HepG2 (cell line): ENCODE results near the gene BCCIP. TPM values are rescaled to one million over a fixed set of nuclear protein-coding genes. Genes with fewer than 3 reads are reported as not detected.
A peak's percentile ranks its signal among the peaks of the same experiment; 100 is the strongest.

Experiments
- ATAC-seq: fragments of 200-7000 bp; cut with Tn5 transposase; 3 replicates; pipeline ENCODE4 v1.9.1; 2020; ENCODE audit warnings: mild to moderate bottlenecking, moderate library complexity
- BruUV-seq: library from RNA; stranded (reverse); fragments of 400-500 nt; replicated peaks from 2 replicates; lab custom pipeline; 2021; lab: Mats Ljungman, UMichigan
- CTCF ChIA-PET: fragments of 300-600 bp; formaldehyde crosslinking; extraction: SDS; loops from one replicate; lab custom pipeline; 2021; ENCODE audit warnings: low total read pairs, inconsistent platforms, low intra/inter-chr PET ratio; lab: Yijun Ruan, JAX
- POLR2A ChIA-PET: fragments of 350-600 bp; sonication (Branson Sonifier 250); formaldehyde crosslinking; loops from one replicate; lab custom pipeline; 2020; ENCODE audit warnings: antibody characterized with exemption, inconsistent platforms; lab: Yijun Ruan, JAX
- DNase-seq: peaks from one replicate; pipeline ENCODE4 v3.0.0-alpha.2; 2015; ENCODE audit warnings: low spot score
- FAIRE-seq: peaks from 3 replicates; lab custom pipeline; 2011; peaks lifted over from hg19 to GRCh38; lab: Jason Lieb, UNC
- H2AFZ ChIP-seq: one replicate; pipeline ENCODE4 v1.6.1; 2011; ENCODE audit warnings: low read length, inconsistent platforms
- H3K27ac ChIP-seq: fragments of 300-600 bp; 3 replicates; pipeline ENCODE4 v1.8.0; 2011; ENCODE audit warnings: mixed run types, mild to moderate bottlenecking, mixed read lengths, low read length, inconsistent platforms; ENCODE audit not compliant: insufficient read depth; ENCODE audit errors: extremely low read length
- H3K27me3 ChIP-seq, 2 experiments: fragments of 200-600 bp in 1 of 2; 2 replicates in 1 of 2; 3 replicates in 1 of 2; pipeline versions ENCODE4 v1.6.0 to v1.8.0; 2011; ENCODE audit warnings: low read length in 2 of 2, mild to moderate bottlenecking in 2 of 2, moderate library complexity in 2 of 2, inconsistent platforms in 1 of 2; ENCODE audit not compliant: insufficient read depth in 2 of 2, control insufficient read depth in 1 of 2
- H3K36me3 ChIP-seq, 2 experiments: fragments of 200-600 bp in 1 of 2; replicated peaks in 1 of 2; 2 replicates in 1 of 2; 3 replicates in 1 of 2; pipeline versions ENCODE4 v1.5.1 to v1.8.0; 2011; ENCODE audit warnings: low read length in 2 of 2, inconsistent platforms in 1 of 2; ENCODE audit not compliant: insufficient read depth in 2 of 2, control insufficient read depth in 1 of 2
- H3K4me1 ChIP-seq: 2 replicates; pipeline ENCODE4 v1.5.1; 2012; ENCODE audit warnings: low read length, inconsistent platforms; ENCODE audit not compliant: insufficient read depth
- H3K4me2 ChIP-seq: 2 replicates; pipeline ENCODE4 v1.6.0; 2011; ENCODE audit warnings: low read depth, low read length, inconsistent platforms
- H3K4me3 ChIP-seq, 3 experiments: fragments of 200-600 bp in 1 of 3; sonication (generic), shearing (Covaris generic) in 1 of 3; replicated peaks in 1 of 3; 2 replicates each; pipeline ENCODE4 v1.5.1; 2011 to 2016; ENCODE audit warnings: low read length in 3 of 3, inconsistent platforms in 2 of 3, low read depth in 2 of 3, mild to moderate bottlenecking in 2 of 3, control low read depth in 1 of 3, mixed read lengths in 1 of 3; ENCODE audit not compliant: insufficient read depth in 1 of 3
- H3K79me2 ChIP-seq: one replicate; pipeline ENCODE4 v1.6.1; 2011; ENCODE audit warnings: low read length, inconsistent platforms; ENCODE audit not compliant: insufficient read depth
- H3K9ac ChIP-seq: 2 replicates; pipeline ENCODE4 v1.6.0; 2011; ENCODE audit warnings: mild to moderate bottlenecking, low read depth, low read length, inconsistent platforms; ENCODE audit not compliant: insufficient read depth
- H3K9me3 ChIP-seq: 2 replicates; pipeline ENCODE4 v1.5.1; 2012; ENCODE audit warnings: mild to moderate bottlenecking, low read length
- H4K20me1 ChIP-seq: 2 replicates; pipeline ENCODE4 v1.6.0; 2011; ENCODE audit warnings: inconsistent platforms, mild to moderate bottlenecking, low read length, moderate library complexity; ENCODE audit not compliant: insufficient read depth
- BHLHE40 ChIP-seq: IDR thresholded peaks from 2 replicates; pipeline ENCODE4 v1.6.1; 2011; ENCODE audit warnings: low read length, improper control_type of control experiment
- DDIT3 ChIP-seq: sonication (generic); formaldehyde crosslinking; IDR thresholded peaks from 2 replicates; pipeline ENCODE4 v1.4.0; 2020; ENCODE audit warnings: mild to moderate bottlenecking, missing genetic modification reagents
- KLF15 ChIP-seq: sonication (generic); formaldehyde crosslinking; IDR thresholded peaks from 2 replicates; pipeline ENCODE4 v1.8.1; 2023; ENCODE audit warnings: borderline replicate concordance, mild to moderate bottlenecking, inconsistent platforms, missing genetic modification reagents, mixed read lengths
- KMT2A ChIP-seq: sonication (generic); formaldehyde crosslinking; IDR thresholded peaks from 2 replicates; pipeline ENCODE4 v1.4.0; 2020; ENCODE audit warnings: missing genetic modification reagents
- NFATC3 ChIP-seq: sonication (generic); formaldehyde crosslinking; IDR thresholded peaks from 2 replicates; pipeline ENCODE4 v1.5.1; 2020; ENCODE audit warnings: mild to moderate bottlenecking, missing genetic modification reagents
- NKX3-1 ChIP-seq: sonication (generic); formaldehyde crosslinking; IDR thresholded peaks from 2 replicates; pipeline ENCODE4 v1.5.0; 2020; ENCODE audit warnings: missing genetic modification reagents
- POGZ ChIP-seq: sonication (generic); formaldehyde crosslinking; IDR thresholded peaks from 2 replicates; pipeline ENCODE4 v1.4.0; 2020; ENCODE audit warnings: mild to moderate bottlenecking, missing genetic modification reagents
- SUZ12 ChIP-seq: fragments of 150-350 bp; IDR thresholded peaks from 2 replicates; pipeline ENCODE4 v1.6.1; 2014; ENCODE audit warnings: low read depth, low read length
- THYN1 ChIP-seq: sonication (generic); formaldehyde crosslinking; IDR thresholded peaks from 2 replicates; pipeline ENCODE4 v1.8.1; 2023; ENCODE audit warnings: low read depth, mild to moderate bottlenecking, moderate library complexity, missing genetic modification reagents, borderline replicate concordance
- ZFP37 ChIP-seq: sonication (generic); formaldehyde crosslinking; IDR thresholded peaks from 2 replicates; pipeline ENCODE4 v1.4.0; 2020; ENCODE audit warnings: missing genetic modification reagents, borderline replicate concordance
- ZFP82 ChIP-seq: sonication (generic); formaldehyde crosslinking; IDR thresholded peaks from 2 replicates; pipeline ENCODE4 v1.5.1; 2020; ENCODE audit warnings: mild to moderate bottlenecking, missing genetic modification reagents, borderline replicate concordance
- ZFP90 ChIP-seq: sonication (generic); formaldehyde crosslinking; IDR thresholded peaks from 2 replicates; pipeline ENCODE4 v1.8.0; 2022; ENCODE audit warnings: missing genetic modification reagents, mild to moderate bottlenecking, inconsistent platforms, borderline replicate concordance
- ZNF142 ChIP-seq: sonication (generic); formaldehyde crosslinking; IDR thresholded peaks from 2 replicates; pipeline ENCODE4 v1.4.0; 2020; ENCODE audit warnings: missing genetic modification reagents
- WGBS: methylation state at CpG from one replicate; pipeline ENCODE4 v1.1.6; 2017; ENCODE audit warnings: low lambda C conversion rate; 5-methylcytosine and 5-hydroxymethylcytosine counted together
- in situ Hi-C: cut with HindIII; loops from 2 replicates; pipeline ENCODE4 v1.10.0; 2017; ENCODE audit warnings: low pct_unique_long_range_greater_than_20kb; ENCODE audit not compliant: extremely low pct_ligation_motif_present
- intact Hi-C: fragments of 100-400 bp; cut with micrococcal nuclease; formaldehyde crosslinking; loops from one replicate; pipeline ENCODE4 v1.10.0; 2022; ENCODE audit not compliant: unreplicated experiment
- polyA plus RNA-seq, 8 experiments: library from polyadenylated mRNA; depleted of rRNA in 3 of 8; stranded (reverse) in 7 of 8; unstranded in 1 of 8; fragments of >200 nt; fragmentation: Illumina TruSeq in 4 of 8; extraction: Trizol in 4 of 8; gene quantifications; 2 replicates each; pipeline versions ENCODE4 v1.2.1 to v1.2.3, GENCODE V29; 2011 to 2016; ENCODE audit warnings: low read depth in 4 of 8, missing spikeins in 1 of 8, mixed read lengths in 1 of 8; ENCODE audit not compliant: insufficient read depth in 1 of 8
- total RNA-seq, 5 experiments: library from RNA; depleted of rRNA; stranded (reverse); fragments of >200 nt; fragmentation: Illumina TruSeq; extraction: Trizol; gene quantifications; 2 replicates each; pipeline ENCODE4 v1.2.3, GENCODE V29; 2016; ENCODE audit warnings: low read depth in 1 of 5

The BCCIP gene
- total and polyA plus RNA-seq, 2 of the 13 experiments (the other 11 are each of a cell fraction or from before 2014, with no cell fraction given), result 37.0 to 132 TPM

- intact Hi-C loops, result no loop called here
- no peak overlapping the region for H2AFZ ChIP-seq
- TF ChIP-seq POGZ (CRISPR knock-in tag), result no peak
- no peak for TF ChIP-seq ZFP90 (CRISPR knock-in tag)
- TF ChIP-seq BHLHE40, result no peak
- no peak for TF ChIP-seq KMT2A (CRISPR knock-in tag)
- no peak for TF ChIP-seq ZFP37 (CRISPR knock-in tag)
- H3K9me3 ChIP-seq, result no peaks in the 10 kb centered on the region
- no peaks in the 10 kb centered on the region for H4K20me1 ChIP-seq
- no peak overlapping the region for H3K4me2 ChIP-seq
- H3K27ac ChIP-seq, result no peak overlapping the region
- peaks cover 2 to 4% of the 10 kb centered on the region in 2 experiments; a peak in 2 of 5 replicates for H3K36me3 ChIP-seq
- ATAC-seq (no peak), FAIRE-seq (no peak), DNase-seq (no peak)
- CTCF ChIA-PET, result no interaction called here
- H3K27me3 ChIP-seq, result no peaks in the 10 kb centered on the region
- peaks cover 3% of the 10 kb centered on the region for H3K79me2 ChIP-seq
- 94% methylated on average over 6 of the region's 6 CpGs for WGBS
- no TSS peak for BruUV-seq
- H3K4me1 ChIP-seq, result peaks cover 25% of the 10 kb centered on the region
- POLR2A ChIA-PET, result interaction anchor here (0.7 kb wide), 1 partner anchor 27 kb away, joined by 3 read pairs; no protein-coding TSS in a partner anchor
- in situ Hi-C loops, result no loop called here
- no peak overlapping the region for H3K9ac ChIP-seq
- no peak overlapping the region for H3K4me3 ChIP-seq
These were observed 5.9 kb upstream of the BCCIP start for GRCh38 chr10:125817337-125817946.

- Histone ChIP-seq H3K4me1 (peaks cover 41% of the 10 kb centered on the region), H3K4me2 (no peak overlapping the region), H3K9me3 (no peaks in the 10 kb centered on the region), H3K9ac (no peak overlapping the region), H3K4me3 (no peak overlapping the region), H3K27me3 (no peaks in the 10 kb centered on the region; a peak in 1 of 5 replicates), H3K27ac (peak overlapping the region; percentile 10), H3K36me3 (peaks cover 0 to 5% of the 10 kb centered on the region in 2 experiments; a peak in 3 of 5 replicates), H2AFZ (no peak overlapping the region), H3K79me2 (peaks cover 32% of the 10 kb centered on the region), H4K20me1 (peaks cover 10% of the 10 kb centered on the region; the same call in 1 of the 2 replicates)
- ChIA-PET CTCF (no interaction called here), POLR2A (no interaction called here)
- FAIRE-seq (no peak), DNase-seq (no peak), ATAC-seq (no peak; the same call in 2 of the 3 replicates)
- no TSS peak for BruUV-seq
- in situ Hi-C loops, result no loop called here
- 44% methylated on average over 1 of the region's 1 CpG for WGBS
- intact Hi-C loops, result loop anchor here (10.0 kb wide), 2 partner anchors 46 to 76 kb away; partner anchors contain the start of gene MMP21
- no peak for TF ChIP-seq NFATC3 (CRISPR knock-in tag)
- no peak for TF ChIP-seq DDIT3 (CRISPR knock-in tag)
- no peak for TF ChIP-seq ZFP82 (CRISPR knock-in tag)
- TF ChIP-seq NKX3-1 (CRISPR knock-in tag), result no peak
- TF ChIP-seq THYN1, result no peak
- TF ChIP-seq SUZ12, result no peak
- no peak for TF ChIP-seq ZNF142 (CRISPR knock-in tag)
- TF ChIP-seq KLF15 (CRISPR knock-in tag), result no peak
These were observed 2.6 kb upstream of the BCCIP start for GRCh38 chr10:125820701-125821100.
